H1 (cell line): ENCODE data around the gene MEN1. TPM values are rescaled to one million over a fixed set of nuclear protein-coding genes. Genes with fewer than 3 reads are reported as not detected.

Experiments used
- CTCF ChIA-PET: fragments of 300-600 bp; sonication (Branson Sonifier 250); formaldehyde crosslinking; loops from one replicate; lab custom pipeline; 2021; ENCODE audit not compliant: partially characterized antibody; lab: Charles Lee
- POLR2A ChIA-PET: fragments of 300-600 bp; sonication (Branson Sonifier 250); formaldehyde crosslinking; loops from one replicate; lab custom pipeline; 2021; ENCODE audit warnings: inconsistent platforms; ENCODE audit not compliant: partially characterized antibody; lab: Charles Lee
- DNase-seq, 2 experiments: peaks; one replicate each; pipeline versions ENCODE4 v3.0.0 to v3.0.0-alpha.2; 2010 to 2022; ENCODE audit warnings: low spot score in 2 of 2, low read depth in 1 of 2, mixed read lengths in 1 of 2
- FAIRE-seq: peaks from 2 replicates; lab custom pipeline; 2011; peaks lifted over from hg19 to GRCh38; lab: Jason Lieb, UNC
- H2AFZ ChIP-seq: 2 replicates; pipeline ENCODE4 v1.8.1; 2012; ENCODE audit warnings: low read length, inconsistent platforms
- H2AK5ac ChIP-seq: 2 replicates; pipeline ENCODE4 v1.6.1; 2013; ENCODE audit warnings: low read depth, low read length
- H2BK120ac ChIP-seq: replicated peaks from 2 replicates; pipeline ENCODE3; 2013; ENCODE audit warnings: low read depth, low read length, inconsistent platforms
- H2BK12ac ChIP-seq: 2 replicates; pipeline ENCODE4 v1.6.1; 2013; ENCODE audit warnings: low read depth, low read length
- H2BK15ac ChIP-seq: 2 replicates; pipeline ENCODE4 v1.6.1; 2013; ENCODE audit warnings: low read length
- H2BK20ac ChIP-seq: 2 replicates; pipeline ENCODE4 v1.6.1; 2013; ENCODE audit warnings: low read length
- H2BK5ac ChIP-seq: 2 replicates; pipeline ENCODE4 v1.6.1; 2013; ENCODE audit warnings: low read depth, low read length
- H3K14ac ChIP-seq: 2 replicates; pipeline ENCODE4 v1.6.1; 2013; ENCODE audit warnings: inconsistent platforms; ENCODE audit not compliant: insufficient read length
- H3K18ac ChIP-seq: 2 replicates; pipeline ENCODE4 v1.6.1; 2013; ENCODE audit warnings: low read length; ENCODE audit errors: extremely low read depth
- H3K23ac ChIP-seq: 2 replicates; pipeline ENCODE4 v1.6.1; 2013; ENCODE audit warnings: inconsistent platforms; ENCODE audit not compliant: insufficient read length
- H3K23me2 ChIP-seq: 2 replicates; pipeline ENCODE4 v1.6.1; 2013; ENCODE audit warnings: low read depth, low read length
- H3K27ac ChIP-seq: 2 replicates; pipeline ENCODE4 v1.6.1; 2011; ENCODE audit warnings: low read depth, low read length, inconsistent platforms
- H3K27me3 ChIP-seq, 4 experiments: replicated peaks in 1 of 4; 1 replicate in 1 of 4; 2 replicates in 3 of 4; pipeline versions ENCODE4 v1.6.1 to v1.8.1; 2011 to 2013; ENCODE audit warnings: low read length in 3 of 4, mild to moderate bottlenecking in 3 of 4, inconsistent platforms in 2 of 4, mixed read lengths in 2 of 4, moderate library complexity in 1 of 4; ENCODE audit not compliant: control insufficient read depth in 3 of 4, insufficient read depth in 3 of 4; ENCODE audit errors: extremely low read depth in 1 of 4
- H3K36me3 ChIP-seq, 4 experiments: 2 replicates each; pipeline versions ENCODE4 v1.6.1 to v1.8.1; 2011 to 2013; ENCODE audit warnings: mild to moderate bottlenecking in 4 of 4, low read length in 3 of 4, moderate library complexity in 2 of 4, control low read depth in 1 of 4, inconsistent platforms in 1 of 4; ENCODE audit not compliant: insufficient read depth in 4 of 4, control insufficient read depth in 2 of 4
- H3K4ac ChIP-seq: replicated peaks from 2 replicates; pipeline ENCODE3; 2013; ENCODE audit warnings: low read length, low read depth, mixed read lengths, inconsistent platforms; ENCODE audit not compliant: insufficient read length
- H3K4me1 ChIP-seq, 4 experiments: replicated peaks in 1 of 4; 1 replicate in 1 of 4; 2 replicates in 3 of 4; pipeline versions ENCODE4 v1.6.1 to v1.8.1; 2011 to 2013; ENCODE audit warnings: low read length in 3 of 4, inconsistent platforms in 2 of 4, mixed read lengths in 1 of 4; ENCODE audit not compliant: insufficient read depth in 4 of 4, control insufficient read depth in 3 of 4
- H3K4me2 ChIP-seq, 2 experiments: 2 replicates each; pipeline versions ENCODE4 v1.6.1 to v1.8.1; 2011 to 2013; ENCODE audit warnings: low read depth in 2 of 2, low read length in 2 of 2, control low read depth in 1 of 2, inconsistent platforms in 1 of 2, mild to moderate bottlenecking in 1 of 2; ENCODE audit not compliant: insufficient read depth in 1 of 2
- H3K4me3 ChIP-seq, 4 experiments: fragments of 200-600, 300-600 bp in 1 of 4; sonication (generic), shearing (Covaris generic), sonication (Bioruptor Twin) in 1 of 4; 2 replicates each; pipeline versions ENCODE4 v1.5.1 to v1.8.1; 2011 to 2016; ENCODE audit warnings: low read length in 4 of 4, low read depth in 3 of 4, control low read depth in 2 of 4, inconsistent platforms in 2 of 4, mild to moderate bottlenecking in 2 of 4, mixed read lengths in 1 of 4, moderate library complexity in 1 of 4; ENCODE audit not compliant: insufficient read depth in 2 of 4; ENCODE audit errors: extremely low read depth in 1 of 4
- H3K56ac ChIP-seq: replicated peaks from 2 replicates; pipeline ENCODE3; 2013; ENCODE audit warnings: low read depth, mild to moderate bottlenecking, mixed read lengths, low read length, inconsistent platforms; ENCODE audit not compliant: insufficient read length
- H3K79me1 ChIP-seq: 2 replicates; pipeline ENCODE4 v1.6.1; 2013; ENCODE audit warnings: low read depth, low read length, control low read depth
- H3K79me2 ChIP-seq, 2 experiments: 2 replicates each; pipeline versions ENCODE4 v1.6.1 to v1.8.1; 2012 to 2013; ENCODE audit warnings: low read length in 2 of 2, mild to moderate bottlenecking in 2 of 2, inconsistent platforms in 1 of 2; ENCODE audit not compliant: insufficient read depth in 2 of 2, control insufficient read depth in 1 of 2
- H3K9ac ChIP-seq, 4 experiments: replicated peaks in 1 of 4; 1 replicate in 1 of 4; 2 replicates in 3 of 4; pipeline versions ENCODE4 v1.6.1 to v1.8.1; 2011 to 2013; ENCODE audit warnings: low read depth in 3 of 4, low read length in 3 of 4, control low read depth in 2 of 4, mild to moderate bottlenecking in 2 of 4, moderate library complexity in 2 of 4, inconsistent platforms in 1 of 4; ENCODE audit errors: extremely low read depth in 1 of 4
- H3K9me3 ChIP-seq, 2 experiments: 2 replicates each; pipeline versions ENCODE4 v1.6.1 to v1.8.1; 2012 to 2013; ENCODE audit warnings: mild to moderate bottlenecking in 2 of 2, moderate library complexity in 2 of 2, control low read depth in 1 of 2, inconsistent platforms in 1 of 2, low read depth in 1 of 2, low read length in 1 of 2, mixed read lengths in 1 of 2; ENCODE audit not compliant: insufficient read depth in 2 of 2
- H4K20me1 ChIP-seq, 2 experiments: replicated peaks in 1 of 2; 2 replicates each; pipeline versions ENCODE3 to v1.8.1; 2011 to 2013; ENCODE audit warnings: inconsistent platforms in 2 of 2, low read length in 2 of 2, mild to moderate bottlenecking in 1 of 2; ENCODE audit not compliant: insufficient read depth in 2 of 2, control insufficient read depth in 1 of 2
- H4K5ac ChIP-seq: 2 replicates; pipeline ENCODE4 v1.6.1; 2013; ENCODE audit warnings: low read length, low read depth, mixed read lengths, inconsistent platforms; ENCODE audit not compliant: insufficient read length
- H4K8ac ChIP-seq: 2 replicates; pipeline ENCODE4 v1.8.0; 2013; ENCODE audit warnings: mild to moderate bottlenecking, moderate library complexity, low read length, inconsistent platforms; ENCODE audit not compliant: insufficient read depth; ENCODE audit errors: extremely low read depth
- H4K91ac ChIP-seq: replicated peaks from 2 replicates; pipeline ENCODE3; 2013; ENCODE audit warnings: low read length, mixed read lengths, inconsistent platforms; ENCODE audit not compliant: insufficient read length
- EP300 ChIP-seq, 2 experiments: IDR thresholded peaks; 1 replicate in 1 of 2; 2 replicates in 1 of 2; pipeline ENCODE4 v1.6.1; 2011 to 2012; ENCODE audit warnings: low read depth in 2 of 2, low read length in 2 of 2, mild to moderate bottlenecking in 2 of 2, borderline replicate concordance in 1 of 2, inconsistent platforms in 1 of 2, moderate library complexity in 1 of 2
- KDM1A ChIP-seq: fragments of 200-600, 300-600 bp; sonication (generic); IDR thresholded peaks from 2 replicates; pipeline ENCODE4 v1.7.1; 2016; ENCODE audit warnings: mild to moderate bottlenecking, low read length, borderline replicate concordance
- WGBS, 2 experiments: shearing (Covaris generic) in 1 of 2; methylation state at CpG; one replicate each; pipeline versions ENCODE4 v1.1.6 to v1.1.7; 2013 to 2015; ENCODE audit warnings: low lambda C conversion rate in 2 of 2, mixed read lengths in 2 of 2, inconsistent platforms in 1 of 2, low coverage in 1 of 2, missing lambda C conversion rate in 1 of 2; ENCODE audit not compliant: insufficient replicate concordance in 2 of 2, insufficient coverage in 1 of 2, insufficient read length in 1 of 2; ENCODE audit errors: extremely low coverage in 1 of 2, missing lambda C conversion rate in 1 of 2; 5-methylcytosine and 5-hydroxymethylcytosine counted together
- polyA plus RNA-seq, 7 experiments: library from polyadenylated mRNA; depleted of rRNA in 3 of 7; stranded (reverse) in 5 of 7; unstranded in 2 of 7; fragments of >200 nt in 5 of 7; fragments of 200-250 nt in 2 of 7; gene quantifications; 1 replicate in 5 of 7; 2 replicates in 1 of 7; 4 replicates in 1 of 7; pipeline versions ENCODE4 v1.2.1 to v1.2.3, GENCODE V29; 2011 to 2013; ENCODE audit warnings: missing spikeins in 2 of 7, mixed read lengths in 2 of 7
- total RNA-seq: library from RNA; stranded (reverse); fragmentation: NEBNext Ultra II Directional; extraction: Animal tissue kit (Norgen Biotek cat#: 25700); gene quantifications from 2 replicates; pipeline ENCODE4 v1.2.1, GENCODE V29; 2021

The MEN1 gene
- total and polyA plus RNA-seq, 2 of the 8 experiments (the other 6 are each of a cell fraction or from before 2014, with no cell fraction given): 47.2 to 56.3 TPM

- Histone ChIP-seq H4K5ac (no peak overlapping the region), H2BK120ac (no peak overlapping the region), H3K36me3 (no peaks in the 10 kb centered on the region), H3K14ac (no peak overlapping the region), H3K4ac (no peak overlapping the region), H3K23ac (no peak overlapping the region), H3K27ac (no peak overlapping the region), H3K23me2 (no peaks in the 10 kb centered on the region), H2AK5ac (no peak overlapping the region), H3K9ac (no peak overlapping the region), H3K79me1 (no peaks in the 10 kb centered on the region), H3K9me3 (no peaks in the 10 kb centered on the region), H3K27me3 (no peaks in the 10 kb centered on the region), H3K4me1 (peaks cover 6 to 45% (median 32%) of the 10 kb centered on the region in 4 experiments), H3K79me2 (no peaks in the 10 kb centered on the region), H2BK12ac (no peak overlapping the region), H3K4me3 (no peak overlapping the region), H3K18ac (no peak overlapping the region), H2BK5ac (no peak overlapping the region), H4K8ac (no peak overlapping the region), H4K20me1 (peaks cover 0 to 1% of the 10 kb centered on the region in 2 experiments), H3K4me2 (no peak overlapping the region), H3K56ac (no peak overlapping the region), H2BK15ac (peak overlapping the region; percentile 65; the same call in 1 of the 2 replicates), H2BK20ac (no peak overlapping the region), H2AFZ (no peak overlapping the region), H4K91ac (no peak overlapping the region)
- FAIRE-seq (no peak), DNase-seq (no peak)
- no peak for TF ChIP-seq EP300 (IDR thresholded peaks at IDR 0.05; ENCODE audit: borderline replicate concordance in 1 of 2, low read depth in 2 of 2, low read length in 2 of 2)
- peak; percentile 73 for TF ChIP-seq KDM1A
- 89% methylated on average over 19 of the region's 19 CpGs; no CpG with 5 or more reads in 1 of the 2 experiments for WGBS, 2 experiments
- CTCF ChIA-PET: interaction anchor here (1.1 to 23.7 kb wide), 4 partner anchors 8 to 34 kb away, joined by 3 to 376 read pairs (median 190); partner anchors contain the start of genes PYGM, RASGRP2 and SF1
- POLR2A ChIA-PET: interaction anchor here (29.2 to 42.9 kb wide), 2 partner anchors 8 kb away, joined by 1087 read pairs; partner anchors contain the start of genes PYGM, RASGRP2 and SF1
Observed at GRCh38 chr11:64757549-64758329, 52.6 kb downstream of the MEN1 start.
